RWPE1 (cell line): ENCODE data around the gene PTDSS2.
A peak's percentile ranks its signal among the peaks of the same experiment; 100 is the strongest.

Source experiments
- CTCF ChIA-PET: fragments of 350-600 bp; sonication (Branson Sonifier 250); formaldehyde crosslinking; extraction: SDS; loops from one replicate; lab custom pipeline; 2021; lab: Yijun Ruan, JAX
- POLR2A ChIA-PET: fragments of 400-600 bp; formaldehyde crosslinking; extraction: SDS; loops from one replicate; lab custom pipeline; 2020; ENCODE audit warnings: antibody characterized with exemption; ENCODE audit not compliant: low non-redundant PET; lab: Yijun Ruan, JAX
- DNase-seq: peaks from one replicate; pipeline ENCODE4 v3.0.0; 2012; ENCODE audit warnings: low spot score
- H3K27ac ChIP-seq: fragments of 450-650 bp; 2 replicates; pipeline ENCODE4 v1.5.1; 2017
- CTCF ChIP-seq: fragments of 450-650 bp; conservative IDR thresholded peaks from 2 replicates; pipeline ENCODE4 v1.5.1; 2017; ENCODE audit warnings: low read depth, mild to moderate bottlenecking

The PTDSS2 gene

GRCh38 chr11:405954-406795 lies 43.9 kb upstream of the PTDSS2 start:
- no peak for TF ChIP-seq CTCF
- CTCF ChIA-PET, result interaction anchor here (0.7 to 1.8 kb wide), 5 partner anchors 10 to 49 kb away, joined by 3 to 9 read pairs (median 5); partner anchors contain the start of gene PTDSS2
- no peak for DNase-seq
- POLR2A ChIA-PET, result no interaction called here
- peak overlapping the region; percentile 79 for H3K27ac ChIP-seq

- TF ChIP-seq CTCF, result no peak
- CTCF ChIA-PET, result interaction anchor here (0.6 to 1.8 kb wide), 6 partner anchors 10 to 48 kb away, joined by 3 to 9 read pairs (median 4); partner anchors contain the start of gene PTDSS2
- DNase-seq, result peak; percentile 84
- POLR2A ChIA-PET, result no interaction called here
- H3K27ac ChIP-seq, result peak overlapping the region; percentile 79
Measured at GRCh38 chr11:406796-407650, 43.1 kb upstream of the PTDSS2 start.

GRCh38 chr11:407651-408123 lies 42.4 kb upstream of the PTDSS2 start:
- DNase-seq, result no peak
- H3K27ac ChIP-seq, result peak overlapping the region; percentile 79
- TF ChIP-seq CTCF, result no peak
- CTCF ChIA-PET, result interaction anchor here (0.6 to 1.8 kb wide), 3 partner anchors 41 to 43 kb away, joined by 3 to 9 read pairs (median 4); no protein-coding TSS in a partner anchor
- POLR2A ChIA-PET, result interaction anchor here (0.9 kb wide), 1 partner anchor 39 kb away, joined by 3 read pairs; no protein-coding TSS in a partner anchor

GRCh38 chr11:408154-409007 lies 41.7 kb upstream of the PTDSS2 start:
- H3K27ac ChIP-seq, result peak overlapping the region; percentile 79
- DNase-seq, result no peak
- ChIA-PET POLR2A (interaction anchor here (0.9 kb wide), 1 partner anchor 38 kb away, joined by 3 read pairs; no protein-coding TSS in a partner anchor), CTCF (interaction anchor here (0.6 to 1.8 kb wide), 2 partner anchors 40 to 42 kb away, joined by 4 to 9 read pairs; no protein-coding TSS in a partner anchor)
- TF ChIP-seq CTCF, result no peak

- TF ChIP-seq CTCF, result no peak
- POLR2A ChIA-PET, result no interaction called here
- CTCF ChIA-PET, result no interaction called here
Measured at GRCh38 chr11:409008-409599, 41.0 kb upstream of the PTDSS2 start.

More at GRCh38 chr11:409008-409599, 41.0 kb upstream of the PTDSS2 start:
- DNase-seq, result no peak
- peak overlapping the region; percentile 79 for H3K27ac ChIP-seq
